Gastrocnemius medialis (tissue), 4 donors: ENCODE measurements around the gene KANSL3. TPM values are rescaled to one million over a fixed set of nuclear protein-coding genes. Genes with fewer than 3 reads are reported as not detected.
"Not testable (repeated sequence)": the region's sequence is repeated elsewhere in the genome, so short reads cannot be mapped to it uniquely, and the experiment has no call there.

Experiments
- ATAC-seq, 2 donors: fragments of 150-250 bp; one replicate each; pipeline ENCODE4 v1.9.1; 2016
- DNase-seq, 2 donors: peaks; one replicate each; pipeline ENCODE4 v3.0.0-alpha.2; 2019
- H3K27ac ChIP-seq, 4 donors: fragments of 200-600 bp; sonication (generic); 1 replicate in 1 of 4; 2 replicates in 3 of 4; pipeline ENCODE4 v1.5.1; 2016 to 2018; ENCODE audit warnings: mild to moderate bottlenecking in 2 of 4, moderate library complexity in 1 of 4
- H3K27me3 ChIP-seq, 3 donors: fragments of 200-600 bp; sonication (generic) in 2 of 3; 1 replicate in 1 of 3; 2 replicates in 2 of 3; pipeline versions ENCODE4 v1.5.1 to v1.6.0; 2016 to 2019; ENCODE audit warnings: mild to moderate bottlenecking in 1 of 3, moderate library complexity in 1 of 3
- H3K36me3 ChIP-seq, 2 donors: fragments of 200-600 bp; sonication (generic) in 1 of 2; one replicate each; pipeline ENCODE4 v1.5.1; 2017 to 2018
- H3K4me1 ChIP-seq, 2 donors: fragments of 200-600 bp; sonication (generic) in 1 of 2; one replicate each; pipeline ENCODE4 v1.5.1; 2016 to 2017; ENCODE audit warnings: mild to moderate bottlenecking in 2 of 2
- H3K4me3 ChIP-seq, 4 donors: fragments of 200-600 bp; sonication (generic) in 3 of 4; 1 replicate in 1 of 4; 2 replicates in 3 of 4; pipeline ENCODE4 v1.5.1; 2016 to 2019; ENCODE audit warnings: mild to moderate bottlenecking in 2 of 4
- H3K9me3 ChIP-seq, 3 donors: fragments of 200-600 bp; sonication (generic) in 2 of 3; 1 replicate in 1 of 3; 2 replicates in 2 of 3; pipeline ENCODE4 v1.5.1; 2016 to 2019
- POLR2A ChIP-seq, 2 donors: fragments of 450-650 bp; IDR thresholded peaks; one replicate each; pipeline ENCODE4 v1.6.1; 2017; ENCODE audit warnings: antibody characterized with exemption in 2 of 2, mild to moderate bottlenecking in 2 of 2, moderate library complexity in 2 of 2
- in situ Hi-C, 4 donors: fragments of 200-750 bp; cut with MboI; loops; one replicate each; pipeline versions ENCODE4 v1.15.0 to v1.8.0; 2017; ENCODE audit warnings: low sequenced_read_pairs in 4 of 4
- intact Hi-C: fragments of 100-400 bp; cut with DNase I; formaldehyde crosslinking; loops from one replicate; pipeline ENCODE4 v1.15.1; 2023; ENCODE audit warnings: low total_unique reads
- total RNA-seq, 4 donors: library from RNA; depleted of rRNA; stranded (reverse); fragments of >200 nt; gene quantifications; one replicate each; pipeline versions ENCODE4 v1.1.0 to v1.2.3, GENCODE V29; 2016
- TF ChIP-seq, protein P1 (sequence below), 5 experiments: fragments of 450-650 bp in 3 of 5; fragments of 200-600 bp in 2 of 5; sonication (generic) in 2 of 5; IDR thresholded peaks in 4 of 5; conservative IDR thresholded peaks in 1 of 5; 1 replicate in 4 of 5; 2 replicates in 1 of 5; pipeline ENCODE4 v1.5.1; 2016 to 2019; ENCODE audit warnings: antibody characterized with exemption in 5 of 5, mild to moderate bottlenecking in 3 of 5, moderate library complexity in 3 of 5

Gene KANSL3
- total RNA-seq, 4 donors from 2014 or later: 49.4 to 76.9 (median 60.4) TPM

DNA sequence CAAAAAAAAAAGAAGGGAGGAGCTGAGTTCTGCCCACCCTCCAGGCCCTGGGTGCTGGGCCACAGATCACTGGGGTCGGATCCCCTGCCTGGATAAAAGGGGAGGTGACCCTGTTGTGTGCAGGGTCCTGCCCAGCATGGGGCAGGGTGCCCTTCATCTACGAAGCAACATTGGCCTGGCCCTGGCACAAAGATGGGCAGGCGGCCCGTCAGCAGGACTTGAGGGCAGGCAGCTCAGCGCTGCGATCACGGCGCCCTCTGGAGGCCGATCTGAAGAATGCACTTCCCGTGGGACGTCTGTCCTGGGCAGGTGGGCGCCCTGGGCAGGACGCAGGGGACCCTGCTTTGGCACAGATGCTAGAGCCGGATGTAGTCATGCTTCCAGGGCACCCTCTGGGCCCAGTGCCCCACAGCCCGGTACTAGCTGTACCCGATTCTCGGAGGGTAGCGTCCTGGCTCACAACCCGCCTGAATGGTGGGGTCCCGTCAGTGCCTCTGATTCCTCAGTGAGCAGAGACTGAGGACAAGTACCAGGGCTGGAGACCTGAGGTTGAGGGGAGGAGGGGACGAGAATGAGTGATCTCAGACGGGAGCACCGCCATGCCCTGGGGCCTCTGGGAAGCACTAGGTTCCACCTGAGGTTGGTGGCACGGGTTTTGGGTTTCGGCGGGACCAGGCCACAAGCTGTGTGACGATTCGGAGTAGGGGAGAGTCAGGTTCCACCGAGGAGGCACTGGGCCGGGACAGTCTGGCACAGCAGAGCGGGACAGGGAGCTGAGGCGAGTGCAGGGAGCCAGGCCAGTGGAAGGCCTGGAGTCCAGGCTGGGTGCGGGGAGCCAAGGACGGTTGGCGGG is 83.6 kb downstream of the KANSL3 start:
- peaks cover 0 to 21% of the 10 kb centered on the region in 2 donors for H3K36me3 ChIP-seq
- TF ChIP-seq, protein P1, sequence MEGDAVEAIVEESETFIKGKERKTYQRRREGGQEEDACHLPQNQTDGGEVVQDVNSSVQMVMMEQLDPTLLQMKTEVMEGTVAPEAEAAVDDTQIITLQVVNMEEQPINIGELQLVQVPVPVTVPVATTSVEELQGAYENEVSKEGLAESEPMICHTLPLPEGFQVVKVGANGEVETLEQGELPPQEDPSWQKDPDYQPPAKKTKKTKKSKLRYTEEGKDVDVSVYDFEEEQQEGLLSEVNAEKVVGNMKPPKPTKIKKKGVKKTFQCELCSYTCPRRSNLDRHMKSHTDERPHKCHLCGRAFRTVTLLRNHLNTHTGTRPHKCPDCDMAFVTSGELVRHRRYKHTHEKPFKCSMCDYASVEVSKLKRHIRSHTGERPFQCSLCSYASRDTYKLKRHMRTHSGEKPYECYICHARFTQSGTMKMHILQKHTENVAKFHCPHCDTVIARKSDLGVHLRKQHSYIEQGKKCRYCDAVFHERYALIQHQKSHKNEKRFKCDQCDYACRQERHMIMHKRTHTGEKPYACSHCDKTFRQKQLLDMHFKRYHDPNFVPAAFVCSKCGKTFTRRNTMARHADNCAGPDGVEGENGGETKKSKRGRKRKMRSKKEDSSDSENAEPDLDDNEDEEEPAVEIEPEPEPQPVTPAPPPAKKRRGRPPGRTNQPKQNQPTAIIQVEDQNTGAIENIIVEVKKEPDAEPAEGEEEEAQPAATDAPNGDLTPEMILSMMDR (IDR thresholded peaks at IDR 0.05 in 4 of 5, conservative IDR thresholded peaks at IDR 0.05 in 1 of 5): peak; percentile 90 to 99 (median 97)
- peak in 1 of 2 donors; percentile 52 for TF ChIP-seq POLR2A (IDR thresholded peaks at IDR 0.05)
- H3K9me3 ChIP-seq: no peaks in the 10 kb centered on the region
- DNase-seq (peak; percentile 56 to 84), ATAC-seq (peak; percentile 70 to 72)
- no peaks in the 10 kb centered on the region for H3K27me3 ChIP-seq
- H3K4me3 ChIP-seq: peak overlapping the region; percentile 31 to 48 (median 40)
- in situ Hi-C loops: no loop called here
- peak overlapping the region; percentile 79 to 93 (median 84) for H3K27ac ChIP-seq
- peaks cover 14 to 17% of the 10 kb centered on the region in 2 donors for H3K4me1 ChIP-seq
- intact Hi-C loops: loop anchor here (1.0 to 2.0 kb wide), 2 partner anchors 18 to 45 kb away; partner anchors contain the start of gene ARID5A

DNA sequence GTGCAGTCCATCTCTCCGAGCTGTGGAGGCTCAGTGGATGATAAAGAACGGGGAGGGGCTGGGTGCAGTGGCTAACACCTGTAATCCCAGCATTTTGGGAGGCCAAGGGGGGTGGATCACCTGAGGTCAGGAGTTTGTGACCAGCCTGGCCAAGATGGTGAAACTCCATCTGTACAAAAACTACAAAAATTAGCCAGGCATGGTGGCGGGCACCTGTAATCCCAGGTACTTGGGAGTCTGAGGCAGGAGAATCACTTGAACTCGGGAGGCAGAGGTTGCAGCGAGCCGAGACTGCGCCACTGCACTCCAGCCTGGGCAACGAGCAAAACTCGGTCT is 84.2 kb downstream of the KANSL3 start:
- H3K27me3 ChIP-seq, H3K9me3 ChIP-seq, in situ Hi-C loops, ATAC-seq, DNase-seq: not testable (repeated sequence)
- intact Hi-C loops: loop anchor here (1.0 to 2.0 kb wide), 2 partner anchors 17 to 45 kb away; partner anchors contain the start of gene ARID5A
- Histone ChIP-seq H3K4me3 (peak overlapping the region in 1 of 4 donors; percentile 48), H3K36me3 (peaks cover 0 to 26% of the 10 kb centered on the region in 2 donors), H3K27ac (peak overlapping the region; percentile 79 to 93 (median 84)), H3K4me1 (peaks cover 17 to 20% of the 10 kb centered on the region in 2 donors)

DNA sequence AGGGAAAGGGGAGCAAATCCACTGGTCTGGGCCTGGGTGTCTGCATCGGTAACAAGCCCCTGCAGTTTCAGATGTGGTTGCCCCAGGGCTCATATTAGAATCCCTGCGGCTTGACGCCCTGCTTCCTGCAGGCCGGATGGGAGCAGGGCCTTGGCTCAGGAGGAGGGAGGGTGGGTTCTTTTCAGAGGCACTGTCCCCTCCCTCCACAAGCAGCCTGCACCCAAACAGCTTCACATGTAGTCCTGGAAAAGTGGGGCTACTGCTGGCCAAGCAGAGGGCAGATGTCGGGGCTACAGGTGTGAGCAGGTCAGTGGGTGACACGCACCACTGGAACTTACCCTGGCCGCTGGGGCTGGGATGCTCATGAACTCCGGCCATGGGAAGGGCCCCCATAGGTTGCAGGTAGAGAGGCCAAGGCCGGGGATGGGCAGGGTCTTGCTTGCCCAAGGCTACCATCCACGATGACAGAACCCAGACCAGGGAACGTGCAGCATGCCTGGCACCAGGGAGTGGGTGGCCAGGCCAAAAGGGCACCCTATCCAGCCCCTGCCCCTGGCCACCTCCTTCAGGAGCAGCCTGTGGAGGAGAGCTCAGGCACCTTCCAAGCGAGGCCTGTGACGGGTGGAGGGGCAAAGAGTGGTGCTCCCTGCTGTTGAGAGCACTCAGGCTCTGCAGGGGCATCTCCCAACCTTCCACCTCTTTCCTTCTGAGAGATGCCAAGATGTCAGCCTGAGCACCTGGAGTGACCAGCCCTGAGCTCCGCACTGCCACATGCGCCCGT is 84.7 kb downstream of the KANSL3 start:
- peaks cover 0 to 31% of the 10 kb centered on the region in 2 donors for H3K36me3 ChIP-seq
- TF ChIP-seq, protein P1 (IDR thresholded peaks at IDR 0.05 in 4 of 5, conservative IDR thresholded peaks at IDR 0.05 in 1 of 5): no peak
- no peak for TF ChIP-seq POLR2A (IDR thresholded peaks at IDR 0.05)
- no peaks in the 10 kb centered on the region for H3K9me3 ChIP-seq
- no peak for DNase-seq
- no peaks in the 10 kb centered on the region for H3K27me3 ChIP-seq
- in situ Hi-C loops: no loop called here
- no peak for ATAC-seq
- intact Hi-C loops: no loop called here
- peak overlapping the region in 2 of 4 donors; percentile 83 to 93 for H3K27ac ChIP-seq
- H3K4me3 ChIP-seq: no peak overlapping the region
- peaks cover 19 to 25% of the 10 kb centered on the region in 2 donors for H3K4me1 ChIP-seq

DNA sequence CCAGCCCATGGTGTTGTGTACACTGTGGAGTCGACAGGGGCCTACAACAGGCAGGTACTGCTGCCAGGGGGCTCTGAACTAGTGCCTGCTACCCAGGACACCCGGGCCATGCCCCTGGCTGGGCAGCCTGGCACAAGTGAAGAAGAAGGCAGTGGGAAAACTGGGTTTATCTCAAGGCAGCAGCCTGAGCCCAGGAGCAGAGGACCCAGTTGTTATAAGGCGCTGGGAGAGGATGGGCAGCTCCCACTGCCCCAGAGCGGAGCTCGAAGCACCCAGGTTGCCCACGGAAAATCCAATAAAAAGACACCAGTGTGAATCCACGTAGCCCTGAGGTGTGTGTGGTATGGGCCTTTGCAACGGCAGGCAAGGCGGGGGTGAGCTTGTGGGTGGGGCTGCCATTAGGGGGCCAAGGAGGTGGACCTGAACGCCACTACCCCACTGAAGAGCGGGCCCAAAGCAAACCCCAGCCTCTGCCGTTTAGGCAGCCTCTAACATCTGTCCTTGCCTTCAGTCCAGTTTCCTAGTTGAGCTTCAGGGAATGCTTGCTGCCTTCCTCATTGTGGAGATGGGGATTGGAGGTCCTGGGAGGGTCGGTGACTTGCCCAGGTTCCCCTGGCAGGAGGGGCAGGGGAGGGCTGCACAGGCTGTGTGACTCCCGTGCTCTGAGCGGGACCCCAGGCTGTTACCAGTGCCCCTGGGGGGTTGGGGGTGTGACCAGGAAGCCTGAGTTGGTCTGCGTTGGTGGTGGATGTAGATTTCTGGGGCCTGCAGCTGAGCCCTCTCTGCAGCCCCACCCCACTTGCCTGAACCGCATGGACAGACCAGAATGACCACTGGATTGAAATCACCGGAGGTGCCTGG is 85.6 kb downstream of the KANSL3 start:
- H3K4me1 ChIP-seq: peaks cover 24 to 27% of the 10 kb centered on the region in 2 donors
- H3K27me3 ChIP-seq: no peaks in the 10 kb centered on the region
- intact Hi-C loops (no loop called here), in situ Hi-C loops (no loop called here)
- DNase-seq: no peak
- TF ChIP-seq, protein P1 (IDR thresholded peaks at IDR 0.05 in 4 of 5, conservative IDR thresholded peaks at IDR 0.05 in 1 of 5): no peak
- TF ChIP-seq POLR2A (IDR thresholded peaks at IDR 0.05): no peak
- no peak overlapping the region for H3K4me3 ChIP-seq
- H3K27ac ChIP-seq: no peak overlapping the region
- no peak for ATAC-seq
- H3K9me3 ChIP-seq: no peaks in the 10 kb centered on the region
- H3K36me3 ChIP-seq: peaks cover 0 to 39% of the 10 kb centered on the region in 2 donors
